Neuronal stem cell (in vitro differentiated cells): ENCODE results near the gene DPH5.

Experiments used
- DNase-seq: peaks from one replicate; pipeline ENCODE4 v3.0.0-alpha.2; 2013; ENCODE audit warnings: low spot score
- H2AFZ ChIP-seq: one replicate; pipeline ENCODE4 v1.6.1; 2013; ENCODE audit warnings: mild to moderate bottlenecking, low read length, inconsistent platforms
- H2AK5ac ChIP-seq: 2 replicates; pipeline ENCODE4 v1.6.1; 2013; ENCODE audit warnings: low read depth, mild to moderate bottlenecking, inconsistent platforms, low read length, moderate library complexity, mixed read lengths
- H2BK120ac ChIP-seq: 2 replicates; pipeline ENCODE4 v1.6.1; 2013; ENCODE audit warnings: low read depth, mild to moderate bottlenecking, inconsistent platforms, low read length, moderate library complexity, mixed read lengths
- H2BK12ac ChIP-seq: one replicate; pipeline ENCODE4 v1.6.1; 2013; ENCODE audit warnings: low read length, inconsistent platforms
- H2BK15ac ChIP-seq: 2 replicates; pipeline ENCODE4 v1.6.1; 2013; ENCODE audit warnings: mild to moderate bottlenecking, low read length, inconsistent platforms, mixed read lengths
- H2BK5ac ChIP-seq: one replicate; pipeline ENCODE4 v1.6.1; 2013; ENCODE audit warnings: inconsistent platforms, mild to moderate bottlenecking, low read length, moderate library complexity
- H3K14ac ChIP-seq: one replicate; pipeline ENCODE4 v1.6.1; 2013; ENCODE audit warnings: low read length, inconsistent platforms
- H3K18ac ChIP-seq: 2 replicates; pipeline ENCODE4 v1.6.1; 2013; ENCODE audit warnings: low read length, inconsistent platforms
- H3K23ac ChIP-seq: 2 replicates; pipeline ENCODE4 v1.6.1; 2013; ENCODE audit warnings: low read depth, mild to moderate bottlenecking, mixed read lengths, low read length, inconsistent platforms; ENCODE audit not compliant: poor library complexity
- H3K27ac ChIP-seq: replicated peaks from 3 replicates; pipeline ENCODE4 v1.5.1; 2013; ENCODE audit warnings: low read length, inconsistent platforms
- H3K27me3 ChIP-seq, 3 experiments: 2 replicates each; pipeline ENCODE4 v1.6.1; 2013; ENCODE audit warnings: low read length in 3 of 3, mild to moderate bottlenecking in 2 of 3, inconsistent platforms in 1 of 3, low read depth in 1 of 3, mixed read lengths in 1 of 3, moderate library complexity in 1 of 3; ENCODE audit not compliant: control insufficient read depth in 3 of 3, insufficient read depth in 3 of 3
- H3K36me3 ChIP-seq, 2 donors: replicated peaks in 1 of 2; 2 replicates each; pipeline ENCODE4 v1.6.1; 2013; ENCODE audit warnings: low read length in 2 of 2; ENCODE audit not compliant: control insufficient read depth in 2 of 2, insufficient read depth in 2 of 2
- H3K4ac ChIP-seq: 2 replicates; pipeline ENCODE4 v1.6.1; 2013; ENCODE audit warnings: inconsistent platforms, mild to moderate bottlenecking, low read length, moderate library complexity
- H3K4me1 ChIP-seq, 2 donors: 1 replicate in 1 of 2; 2 replicates in 1 of 2; pipeline ENCODE4 v1.6.1; 2013; ENCODE audit warnings: low read length in 2 of 2, low read depth in 1 of 2; ENCODE audit not compliant: control insufficient read depth in 2 of 2, insufficient read depth in 1 of 2
- H3K4me2 ChIP-seq: one replicate; pipeline ENCODE4 v1.6.1; 2013; ENCODE audit warnings: mild to moderate bottlenecking, low read length, inconsistent platforms; ENCODE audit not compliant: insufficient read depth, poor library complexity, severe bottlenecking
- H3K4me3 ChIP-seq, 2 donors: 2 replicates each; pipeline ENCODE4 v1.5.1; 2013; ENCODE audit warnings: low read length in 2 of 2, mild to moderate bottlenecking in 2 of 2, inconsistent platforms in 1 of 2, moderate library complexity in 1 of 2
- H3K79me1 ChIP-seq: one replicate; pipeline ENCODE4 v1.6.1; 2013; ENCODE audit warnings: low read depth, mild to moderate bottlenecking, inconsistent platforms, low read length, moderate library complexity
- H3K9ac ChIP-seq: one replicate; pipeline ENCODE4 v1.6.1; 2013; ENCODE audit warnings: mild to moderate bottlenecking, low read depth, low read length, inconsistent platforms; ENCODE audit not compliant: poor library complexity
- H3K9me3 ChIP-seq, 2 donors: replicated peaks in 1 of 2; 2 replicates each; pipeline versions ENCODE3 to v1.6.1; 2013; ENCODE audit warnings: low read length in 2 of 2, mild to moderate bottlenecking in 2 of 2, inconsistent platforms in 1 of 2, low read depth in 1 of 2, mixed read lengths in 1 of 2, moderate library complexity in 1 of 2; ENCODE audit not compliant: control insufficient read depth in 2 of 2, insufficient read depth in 1 of 2
- H4K8ac ChIP-seq: one replicate; pipeline ENCODE4 v1.6.1; 2013; ENCODE audit warnings: low read depth, mild to moderate bottlenecking, inconsistent platforms, low read length, moderate library complexity
- H4K91ac ChIP-seq: one replicate; pipeline ENCODE4 v1.6.1; 2013; ENCODE audit warnings: low read length, low read depth, mild to moderate bottlenecking, inconsistent platforms; ENCODE audit not compliant: poor library complexity
- WGBS, 2 donors: extraction: QIAGEN DNeasy Blood & Tissue Kit; methylation state at CpG; one replicate each; pipeline ENCODE4 v1.1.7; 2013; ENCODE audit warnings: missing lambda C conversion rate in 2 of 2, mixed read lengths in 1 of 2; ENCODE audit not compliant: insufficient read length in 2 of 2, insufficient replicate concordance in 1 of 2; ENCODE audit errors: extremely low coverage in 2 of 2; 5-methylcytosine and 5-hydroxymethylcytosine counted together

Gene DPH5

DNA sequence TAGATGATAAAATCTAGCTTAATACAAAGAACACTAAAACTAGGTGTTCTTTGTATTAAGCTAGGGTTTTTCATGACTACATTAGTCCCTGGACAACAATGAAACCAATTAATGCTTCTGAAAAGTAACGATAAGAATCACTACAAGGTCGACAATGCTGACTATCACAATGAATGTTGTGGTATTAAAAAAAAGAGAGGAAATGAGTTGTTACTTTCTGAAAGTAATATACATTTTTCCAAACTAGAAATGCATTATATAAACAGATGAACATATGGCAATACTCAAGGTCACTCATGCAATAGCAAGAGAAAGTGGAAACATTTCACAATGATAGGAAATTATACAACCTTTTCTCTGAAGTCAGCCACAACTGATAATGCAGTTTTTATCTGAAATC, 19.0 kb downstream of the DPH5 start:
- DNase-seq, result no peak
- H3K14ac ChIP-seq, result no peak overlapping the region
- H3K27me3 ChIP-seq, result no peaks in the 10 kb centered on the region
- H2BK15ac ChIP-seq, result no peak overlapping the region
- no peak overlapping the region for H3K27ac ChIP-seq
- WGBS, 2 donors, result no CpG with 5 or more reads among the region's 2 CpGs
- no peak overlapping the region for H3K23ac ChIP-seq
- no peak overlapping the region for H2BK120ac ChIP-seq
- H3K9me3 ChIP-seq, result no peaks in the 10 kb centered on the region
- H3K4me3 ChIP-seq, result no peak overlapping the region
- peaks cover 2 to 7% of the 10 kb centered on the region in 2 donors for H3K4me1 ChIP-seq
- H2BK12ac ChIP-seq, result no peak overlapping the region
- no peak overlapping the region for H2AK5ac ChIP-seq
- H3K36me3 ChIP-seq, result peaks cover 2 to 52% of the 10 kb centered on the region in 2 donors
- H4K91ac ChIP-seq, result no peak overlapping the region
- no peak overlapping the region for H2BK5ac ChIP-seq
- no peak overlapping the region for H3K4ac ChIP-seq
- H4K8ac ChIP-seq, result no peak overlapping the region
- H3K18ac ChIP-seq, result no peak overlapping the region
- no peaks in the 10 kb centered on the region for H3K79me1 ChIP-seq
- no peak overlapping the region for H2AFZ ChIP-seq
- H3K4me2 ChIP-seq, result no peak overlapping the region
- no peak overlapping the region for H3K9ac ChIP-seq

DNA sequence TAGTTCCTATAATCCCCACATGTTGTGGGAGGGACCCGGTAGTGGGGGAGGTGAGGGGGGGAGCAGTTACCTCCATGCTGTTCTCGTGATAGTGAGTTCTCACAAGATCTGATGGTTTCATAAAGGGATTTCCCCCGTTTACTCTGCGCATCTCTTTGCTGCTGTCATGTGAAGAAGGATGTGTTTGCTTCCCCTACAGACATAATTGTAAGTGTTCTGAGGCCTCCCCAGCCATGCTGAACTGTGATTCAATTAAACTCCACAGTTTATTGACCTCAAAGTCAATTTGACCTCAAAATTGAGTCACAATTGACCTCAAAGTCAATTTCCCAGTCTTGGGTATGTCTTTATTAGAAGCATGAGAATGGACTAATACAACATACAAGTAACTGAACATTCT, 19.7 kb downstream of the DPH5 start:
- H2AFZ ChIP-seq, result no peak overlapping the region
- no peaks in the 10 kb centered on the region for H3K9me3 ChIP-seq
- no CpG with 5 or more reads among the region's 4 CpGs for WGBS, 2 donors
- H3K27ac ChIP-seq, result no peak overlapping the region
- H3K36me3 ChIP-seq, result peaks cover 2 to 52% of the 10 kb centered on the region in 2 donors
- H3K14ac ChIP-seq, result no peak overlapping the region
- no peak overlapping the region for H2BK5ac ChIP-seq
- no peak overlapping the region for H3K23ac ChIP-seq
- H2BK120ac ChIP-seq, result no peak overlapping the region
- H3K79me1 ChIP-seq, result no peaks in the 10 kb centered on the region
- H3K4me3 ChIP-seq, result no peak overlapping the region
- no peak overlapping the region for H2AK5ac ChIP-seq
- H2BK12ac ChIP-seq, result no peak overlapping the region
- H3K18ac ChIP-seq, result no peak overlapping the region
- peaks cover 2 to 7% of the 10 kb centered on the region in 2 donors for H3K4me1 ChIP-seq
- DNase-seq, result no peak
- no peak overlapping the region for H3K4ac ChIP-seq
- no peak overlapping the region for H3K9ac ChIP-seq
- H4K91ac ChIP-seq, result no peak overlapping the region
- no peak overlapping the region for H3K4me2 ChIP-seq
- no peaks in the 10 kb centered on the region for H3K27me3 ChIP-seq
- H4K8ac ChIP-seq, result no peak overlapping the region
- H2BK15ac ChIP-seq, result no peak overlapping the region

DNA sequence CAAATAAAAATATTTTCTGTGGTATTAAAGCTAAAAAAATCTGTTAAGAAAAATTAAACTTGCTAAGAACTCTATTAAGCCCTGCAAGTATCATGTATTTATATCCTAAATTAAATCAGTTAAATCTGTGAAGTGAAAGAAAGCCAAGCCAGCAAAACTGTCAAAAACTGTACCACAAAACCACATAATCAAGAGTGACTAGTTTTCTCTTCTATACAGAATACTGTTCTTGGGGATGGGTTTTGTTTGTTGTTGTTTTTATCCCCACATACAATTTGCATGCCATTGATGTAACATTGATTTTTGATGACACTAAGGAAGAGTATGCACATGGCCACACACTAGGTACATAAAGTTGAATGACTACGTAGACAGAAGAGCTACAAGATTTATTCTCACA, 20.4 kb downstream of the DPH5 start:
- WGBS, 2 donors, result no CpG with 5 or more reads among the region's 1 CpG

DNA sequence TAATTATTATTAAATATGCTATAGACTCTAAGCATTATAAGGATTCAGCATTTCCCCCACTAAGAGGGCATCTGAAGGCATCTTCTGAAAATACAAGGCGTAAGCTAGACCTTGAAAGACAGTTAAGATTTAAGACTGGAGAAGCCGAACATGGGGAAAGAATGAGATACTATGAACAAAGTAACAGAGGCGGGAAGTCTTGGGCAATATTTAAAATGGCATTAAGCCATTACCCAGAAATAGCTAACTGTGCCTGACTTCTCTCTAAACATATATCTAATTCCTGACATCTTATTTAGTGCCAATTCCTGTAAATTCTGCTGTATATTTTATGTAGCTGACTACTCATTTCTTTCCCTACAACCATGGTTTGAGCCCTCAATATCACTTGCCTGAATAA, 20.9 kb downstream of the DPH5 start:
- Histone ChIP-seq H3K79me1 (no peaks in the 10 kb centered on the region), H2AK5ac (no peak overlapping the region), H3K4me1 (peaks cover 2 to 7% of the 10 kb centered on the region in 2 donors), H2BK5ac (no peak overlapping the region), H3K27ac (no peak overlapping the region), H3K18ac (no peak overlapping the region), H3K14ac (no peak overlapping the region), H3K27me3 (no peaks in the 10 kb centered on the region), H3K36me3 (peaks cover under 1 to 53% of the 10 kb centered on the region in 2 donors), H2AFZ (no peak overlapping the region), H2BK120ac (no peak overlapping the region), H3K4me2 (no peak overlapping the region), H4K8ac (no peak overlapping the region), H2BK15ac (no peak overlapping the region), H3K9ac (no peak overlapping the region), H3K4ac (no peak overlapping the region), H4K91ac (no peak overlapping the region), H3K9me3 (no peaks in the 10 kb centered on the region), H3K23ac (no peak overlapping the region), H3K4me3 (no peak overlapping the region), H2BK12ac (no peak overlapping the region)
- no CpG with 5 or more reads among the region's 3 CpGs for WGBS, 2 donors
- no peak for DNase-seq

More for the DNA sequence above, 20.4 kb downstream of the DPH5 start:
- no peaks in the 10 kb centered on the region for H3K9me3 ChIP-seq
- H4K91ac ChIP-seq, result no peak overlapping the region
- H3K9ac ChIP-seq, result no peak overlapping the region
- H3K27ac ChIP-seq, result no peak overlapping the region
- no peak overlapping the region for H3K4me2 ChIP-seq
- no peaks in the 10 kb centered on the region for H3K79me1 ChIP-seq
- no peak overlapping the region for H2BK12ac ChIP-seq
- H3K14ac ChIP-seq, result no peak overlapping the region
- peaks cover 2 to 7% of the 10 kb centered on the region in 2 donors for H3K4me1 ChIP-seq
- H3K4me3 ChIP-seq, result no peak overlapping the region
- H3K4ac ChIP-seq, result no peak overlapping the region
- H4K8ac ChIP-seq, result no peak overlapping the region
- H2AK5ac ChIP-seq, result no peak overlapping the region
- no peak overlapping the region for H2BK5ac ChIP-seq
- H3K23ac ChIP-seq, result no peak overlapping the region
- no peak overlapping the region for H2BK15ac ChIP-seq
- H3K36me3 ChIP-seq, result peaks cover 2 to 54% of the 10 kb centered on the region in 2 donors
- H2BK120ac ChIP-seq, result no peak overlapping the region
- H3K18ac ChIP-seq, result no peak overlapping the region
- H2AFZ ChIP-seq, result no peak overlapping the region
- H3K27me3 ChIP-seq, result no peaks in the 10 kb centered on the region
- DNase-seq, result no peak
